Endothelial cell of umbilical vein (primary cell): ENCODE data around the gene PCDH9. TPM values are rescaled to one million over a fixed set of nuclear protein-coding genes. Genes with fewer than 3 reads are reported as not detected.

Experiments
- BruUV-seq: library from RNA; stranded (reverse); fragments of 400-500 nt; replicated peaks from 2 replicates; lab custom pipeline; 2021; lab: Mats Ljungman, UMichigan
- CTCF ChIA-PET: fragments of 300-600, 350-600 bp; sonication (Branson Sonifier 250); formaldehyde crosslinking; loops from one replicate; lab custom pipeline; 2021; ENCODE audit warnings: antibody characterized with exemption, inconsistent platforms; lab: Charles Lee
- POLR2A ChIA-PET: fragments of 300-600, 350-600 bp; sonication (Branson Sonifier 250); formaldehyde crosslinking; loops from one replicate; lab custom pipeline; 2021; ENCODE audit warnings: antibody characterized with exemption, inconsistent platforms; lab: Charles Lee
- DNase-seq: peaks from one replicate; pipeline ENCODE4 v3.0.0-alpha.2; 2011; ENCODE audit warnings: low read depth, low spot score
- FAIRE-seq: peaks from 2 replicates; lab custom pipeline; 2011; peaks lifted over from hg19 to GRCh38; lab: Jason Lieb, UNC
- H2AFZ ChIP-seq: 2 replicates; pipeline ENCODE4 v1.6.0; 2012; ENCODE audit warnings: low read depth, low read length, control low read depth, inconsistent platforms
- H3K27ac ChIP-seq: 2 replicates; pipeline ENCODE4 v1.5.1; 2011; ENCODE audit warnings: low read depth, mild to moderate bottlenecking, control low read depth, low read length, moderate library complexity; ENCODE audit not compliant: insufficient read depth
- H3K27me3 ChIP-seq, 2 experiments: 2 replicates each; pipeline versions ENCODE4 v1.6.0 to v1.6.1; 2011; ENCODE audit warnings: low read length in 2 of 2, mixed read lengths in 1 of 2; ENCODE audit not compliant: control insufficient read depth in 2 of 2, insufficient read depth in 2 of 2
- H3K36me3 ChIP-seq, 2 experiments: 2 replicates in 1 of 2; 3 replicates in 1 of 2; pipeline ENCODE4 v1.5.1; 2011; ENCODE audit warnings: low read length in 2 of 2, mild to moderate bottlenecking in 1 of 2, moderate library complexity in 1 of 2; ENCODE audit not compliant: control insufficient read depth in 2 of 2, insufficient read depth in 2 of 2; ENCODE audit errors: extremely low read depth in 1 of 2
- H3K4me1 ChIP-seq: 3 replicates; pipeline ENCODE4 v1.5.1; 2011; ENCODE audit warnings: mild to moderate bottlenecking, low read length; ENCODE audit not compliant: control insufficient read depth, insufficient read depth; ENCODE audit errors: extremely low read depth
- H3K4me2 ChIP-seq: 2 replicates; pipeline ENCODE4 v1.6.1; 2011; ENCODE audit warnings: low read length, control low read depth, mixed read lengths; ENCODE audit not compliant: insufficient read depth
- H3K4me3 ChIP-seq, 3 experiments: fragments of 200-600 bp in 1 of 3; sonication (generic), shearing (Covaris generic) in 1 of 3; replicated peaks in 1 of 3; 2 replicates each; pipeline ENCODE4 v1.5.1; 2011 to 2016; ENCODE audit warnings: control low read depth in 3 of 3, low read length in 3 of 3, mild to moderate bottlenecking in 2 of 3, inconsistent platforms in 1 of 3, low read depth in 1 of 3, moderate library complexity in 1 of 3; ENCODE audit not compliant: insufficient read depth in 1 of 3
- H3K79me2 ChIP-seq: 2 replicates; pipeline ENCODE4 v1.6.0; 2012; ENCODE audit warnings: low read length, inconsistent platforms; ENCODE audit not compliant: control insufficient read depth, insufficient read depth
- H3K9ac ChIP-seq: replicated peaks from 2 replicates; pipeline ENCODE3; 2011; ENCODE audit warnings: low read length, control low read depth; ENCODE audit not compliant: insufficient read depth; ENCODE audit errors: extremely low read depth
- H3K9me1 ChIP-seq: replicated peaks from 3 replicates; pipeline ENCODE4 v1.6.0; 2011; ENCODE audit warnings: mild to moderate bottlenecking, low read length; ENCODE audit not compliant: control insufficient read depth, insufficient read depth; ENCODE audit errors: extremely low read depth
- H3K9me3 ChIP-seq: replicated peaks from 2 replicates; pipeline ENCODE4 v1.5.1; 2012; ENCODE audit warnings: low read length, inconsistent platforms; ENCODE audit not compliant: control insufficient read depth, insufficient read depth
- H4K20me1 ChIP-seq: replicated peaks from 2 replicates; pipeline ENCODE3; 2011; ENCODE audit warnings: mild to moderate bottlenecking, low read length; ENCODE audit not compliant: control insufficient read depth, insufficient read depth; ENCODE audit errors: extremely low read depth
- CTCF ChIP-seq, 2 donors: IDR thresholded peaks; 1 replicate in 1 of 2; 2 replicates in 1 of 2; pipeline ENCODE4 v1.5.1; 2011; ENCODE audit warnings: low read length in 2 of 2, mild to moderate bottlenecking in 2 of 2, moderate library complexity in 2 of 2, control low read depth in 1 of 2, inconsistent platforms in 1 of 2, low read depth in 1 of 2; ENCODE audit not compliant: insufficient read depth in 1 of 2; ENCODE audit errors: extremely low read depth in 1 of 2
- EZH2 ChIP-seq: IDR thresholded peaks from 2 replicates; pipeline ENCODE4 v1.6.1; 2012; ENCODE audit warnings: borderline replicate concordance, low read depth, mild to moderate bottlenecking, moderate library complexity, low read length, inconsistent platforms; ENCODE audit not compliant: severe bottlenecking
- FOS ChIP-seq: IDR thresholded peaks from 2 replicates; pipeline ENCODE4 v1.6.1; 2011; ENCODE audit warnings: mild to moderate bottlenecking, low read length, moderate library complexity, borderline replicate concordance; ENCODE audit not compliant: insufficient read depth
- JUN ChIP-seq: IDR thresholded peaks from 2 replicates; pipeline ENCODE4 v1.6.1; 2011; ENCODE audit warnings: borderline replicate concordance, low read depth; ENCODE audit not compliant: insufficient read length, insufficient read depth
- MYC ChIP-seq: IDR thresholded peaks from one replicate; pipeline ENCODE4 v1.6.1; 2011; ENCODE audit warnings: mild to moderate bottlenecking, low read depth, low read length
- POLR2A ChIP-seq: IDR thresholded peaks from 2 replicates; pipeline ENCODE4 v1.6.1; 2012; ENCODE audit warnings: low read depth, mild to moderate bottlenecking, control low read depth, low read length
- POLR2AphosphoS5 ChIP-seq: IDR thresholded peaks from 2 replicates; pipeline ENCODE4 v1.6.1; 2012; ENCODE audit warnings: low read depth, mild to moderate bottlenecking, control low read depth, low read length, moderate library complexity; ENCODE audit not compliant: insufficient read depth
- dilution Hi-C: fragments of 300-500 bp; cut with MboI; formaldehyde crosslinking; loops from one replicate; pipeline ENCODE4 v1.15.0; 2019; ENCODE audit warnings: low sequenced_read_pairs; ENCODE audit not compliant: extremely low pct_ligation_motif_present
- intact Hi-C: fragments of 100-400 bp; cut with micrococcal nuclease; formaldehyde crosslinking; loops from one replicate; pipeline ENCODE4 v1.10.0; 2022
- polyA plus RNA-seq, 4 experiments: library from polyadenylated mRNA; depleted of rRNA in 3 of 4; stranded (reverse) in 3 of 4; unstranded in 1 of 4; fragments of >200 nt; gene quantifications; 2 replicates each; pipeline versions ENCODE4 v1.2.1 to v1.2.3, GENCODE V29; 2011 to 2012; ENCODE audit warnings: missing spikeins in 1 of 4
- total RNA-seq: library from RNA; stranded (reverse); gene quantifications from 2 replicates; pipeline ENCODE4 v1.2.3, GENCODE V29; 2021
- TF ChIP-seq, protein P1 (sequence below): IDR thresholded peaks from 2 replicates; pipeline ENCODE4 v1.6.1; 2011; ENCODE audit not compliant: insufficient read depth, insufficient read length

Gene PCDH9
- total and polyA plus RNA-seq, 2 donors (not counting 3 experiments of a cell fraction or from before 2014, with no cell fraction given): 1.1 to 5.2 TPM

GRCh38 chr13:66775196-66775595 is 454.9 kb downstream of the PCDH9 start:
- BruUV-seq: no TSS peak
- H3K4me2 ChIP-seq: no peak overlapping the region
- H3K4me1 ChIP-seq: no peaks in the 10 kb centered on the region
- H4K20me1 ChIP-seq: no peaks in the 10 kb centered on the region
- H3K4me3 ChIP-seq: no peak overlapping the region
- no peaks in the 10 kb centered on the region for H3K79me2 ChIP-seq
- DNase-seq: no peak
- dilution Hi-C loops (no loop called here), intact Hi-C loops (no loop called here)
- ChIA-PET CTCF (interaction anchor here (0.8 to 1.4 kb wide), 2 partner anchors 9 to 20 kb away, joined by 3 read pairs; no protein-coding TSS in a partner anchor), POLR2A (no interaction called here)
- TF ChIP-seq POLR2AphosphoS5: no peak
- TF ChIP-seq EZH2: no peak
- no peak for TF ChIP-seq FOS
- TF ChIP-seq, protein P1, sequence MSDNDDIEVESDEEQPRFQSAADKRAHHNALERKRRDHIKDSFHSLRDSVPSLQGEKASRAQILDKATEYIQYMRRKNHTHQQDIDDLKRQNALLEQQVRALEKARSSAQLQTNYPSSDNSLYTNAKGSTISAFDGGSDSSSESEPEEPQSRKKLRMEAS: no peak
- no peak for TF ChIP-seq CTCF (IDR thresholded peaks at IDR 0.05; ENCODE audit: extremely low read depth in 1 of 2, insufficient read depth in 1 of 2, low read depth in 1 of 2, low read length in 2 of 2)
- TF ChIP-seq JUN: no peak
- TF ChIP-seq MYC: no peak
- TF ChIP-seq POLR2A: no peak
- no peaks in the 10 kb centered on the region for H3K27me3 ChIP-seq
- H3K9me1 ChIP-seq: no peaks in the 10 kb centered on the region
- no peaks in the 10 kb centered on the region for H3K9me3 ChIP-seq
- H2AFZ ChIP-seq: no peak overlapping the region
- H3K27ac ChIP-seq: no peak overlapping the region
- H3K9ac ChIP-seq: no peak overlapping the region
- H3K36me3 ChIP-seq: no peaks in the 10 kb centered on the region
- no peak for FAIRE-seq
